DOHH2 (cell line): ENCODE measurements around the gene DHRS4.

ENCODE experiments used
- H3F3A ChIP-seq: fragments of 200-600 bp; sonication (generic), shearing (Covaris generic); 2 replicates; pipeline ENCODE4 v1.6.0; 2016; ENCODE audit warnings: antibody characterized with exemption, mild to moderate bottlenecking; ENCODE audit not compliant: control insufficient read depth, insufficient read depth
- H3K27ac ChIP-seq: fragments of 200-600 bp; sonication (generic); 2 replicates; pipeline ENCODE4 v1.5.1; 2014; ENCODE audit warnings: low read depth, mild to moderate bottlenecking, low read length, moderate library complexity
- H3K27me3 ChIP-seq: fragments of 200-600 bp; sonication (generic); 2 replicates; pipeline ENCODE4 v1.6.1; 2014; ENCODE audit warnings: mild to moderate bottlenecking, low read length, mixed read lengths; ENCODE audit not compliant: control insufficient read depth
- H3K36me3 ChIP-seq: fragments of 200-600 bp; sonication (generic); 2 replicates; pipeline ENCODE4 v1.6.1; 2014; ENCODE audit warnings: mild to moderate bottlenecking, low read length, moderate library complexity, mixed read lengths; ENCODE audit not compliant: control insufficient read depth
- H3K4me1 ChIP-seq: fragments of 200-600 bp; sonication (generic); 2 replicates; pipeline ENCODE4 v1.6.1; 2014; ENCODE audit warnings: mild to moderate bottlenecking, low read length, mixed read lengths; ENCODE audit not compliant: control insufficient read depth
- H3K4me2 ChIP-seq: fragments of 200-600 bp; sonication (generic); 2 replicates; pipeline ENCODE4 v1.6.0; 2014; ENCODE audit warnings: mild to moderate bottlenecking, low read length, moderate library complexity
- H3K4me3 ChIP-seq: fragments of 200-600 bp; sonication (generic); 2 replicates; pipeline ENCODE4 v1.5.1; 2014; ENCODE audit warnings: mild to moderate bottlenecking, low read length, mixed read lengths
- H3K79me2 ChIP-seq: fragments of 200-600 bp; sonication (generic); 2 replicates; pipeline ENCODE4 v1.6.1; 2014; ENCODE audit warnings: mild to moderate bottlenecking, low read length, mixed read lengths; ENCODE audit not compliant: control insufficient read depth
- H3K9me2 ChIP-seq: fragments of 200-600 bp; sonication (generic); replicated peaks from 2 replicates; pipeline ENCODE4 v1.6.1; 2014; ENCODE audit warnings: mild to moderate bottlenecking, low read length, mixed read lengths; ENCODE audit not compliant: control insufficient read depth
- H3K9me3 ChIP-seq: fragments of 200-600 bp; sonication (generic); 2 replicates; pipeline ENCODE4 v1.6.1; 2014; ENCODE audit warnings: antibody characterized with exemption, low read length, mixed read lengths; ENCODE audit not compliant: control insufficient read depth, insufficient read depth
- H4K20me1 ChIP-seq: fragments of 200-600 bp; sonication (generic); 2 replicates; pipeline ENCODE4 v1.6.0; 2014; ENCODE audit warnings: low read depth, mild to moderate bottlenecking, antibody characterized with exemption, low read length, moderate library complexity; ENCODE audit not compliant: control insufficient read depth, insufficient read depth
- EZH2phosphoT487 ChIP-seq: fragments of 200-600 bp; sonication (generic); IDR thresholded peaks from 2 replicates; pipeline ENCODE4 v1.6.1; 2017; ENCODE audit warnings: borderline replicate concordance, mild to moderate bottlenecking, antibody characterized with exemption, low read length, moderate library complexity, mixed read lengths
- TF ChIP-seq, protein P1 (sequence below): fragments of 200-600 bp; sonication (generic); IDR thresholded peaks from one replicate; pipeline ENCODE4 v1.5.1; 2014; ENCODE audit warnings: antibody characterized with exemption, mild to moderate bottlenecking, low read depth, low read length; ENCODE audit not compliant: poor library complexity, severe bottlenecking

DHRS4 gene

DNA sequence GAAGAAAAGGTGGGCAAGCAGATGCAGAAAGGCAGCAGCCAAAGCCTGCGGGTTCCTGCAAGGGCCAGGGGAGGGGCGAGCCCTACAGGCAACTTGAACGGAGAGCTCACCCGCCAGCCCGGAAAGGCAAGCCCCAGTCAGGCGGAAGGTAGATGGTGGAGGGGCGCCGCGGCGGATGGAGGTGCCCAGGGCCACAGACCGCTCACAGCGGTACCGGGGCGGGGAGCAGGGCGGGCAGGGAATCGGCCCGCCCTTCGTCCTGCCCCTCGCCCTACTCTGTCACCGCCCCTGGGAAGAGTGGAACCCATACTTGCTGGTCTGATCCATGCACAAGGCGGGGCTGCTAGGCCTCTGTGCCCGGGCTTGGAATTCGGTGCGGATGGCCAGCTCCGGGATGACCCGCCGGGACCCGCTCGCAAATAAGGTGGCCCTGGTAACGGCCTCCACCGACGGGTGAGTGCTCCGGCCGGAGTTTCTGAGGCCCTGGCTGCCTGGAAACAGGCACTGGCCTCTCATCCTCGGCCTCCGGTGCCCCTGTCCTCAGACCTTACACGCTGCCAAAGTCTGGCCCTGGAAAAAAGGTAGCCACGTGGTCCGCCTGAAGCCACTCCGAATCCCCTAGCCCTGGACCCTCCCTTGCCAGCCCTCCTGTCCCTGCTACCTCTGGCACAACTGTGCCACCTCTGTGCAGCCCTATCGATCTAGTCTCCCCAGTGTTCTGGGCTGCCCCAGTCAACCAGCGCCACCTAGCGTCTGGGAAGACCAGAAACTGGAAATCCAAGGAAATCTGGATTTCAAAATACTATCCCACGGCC lies at the start of gene DHRS4:
TSS of gene DHRS4 (plus strand) at position 307 of the 815 bp plus-strand sequence. CDS start at position 326, 19 bp downstream.
- H3K9me3 ChIP-seq, result peaks cover 13% of the 10 kb centered on the region
- H3K27me3 ChIP-seq, result no peaks in the 10 kb centered on the region
- no peaks in the 10 kb centered on the region for H3K9me2 ChIP-seq
- peak within 1 kb of the TSS; percentile 50 for H3K27ac ChIP-seq
- H3K4me2 ChIP-seq, result peak within 1 kb of the TSS; percentile 89
- H3F3A ChIP-seq, result no peaks in the 10 kb centered on the region
- H3K79me2 ChIP-seq, result peaks cover 32% of the 10 kb centered on the region
- TF ChIP-seq EZH2phosphoT487, result no peak
- TF ChIP-seq, protein P1, sequence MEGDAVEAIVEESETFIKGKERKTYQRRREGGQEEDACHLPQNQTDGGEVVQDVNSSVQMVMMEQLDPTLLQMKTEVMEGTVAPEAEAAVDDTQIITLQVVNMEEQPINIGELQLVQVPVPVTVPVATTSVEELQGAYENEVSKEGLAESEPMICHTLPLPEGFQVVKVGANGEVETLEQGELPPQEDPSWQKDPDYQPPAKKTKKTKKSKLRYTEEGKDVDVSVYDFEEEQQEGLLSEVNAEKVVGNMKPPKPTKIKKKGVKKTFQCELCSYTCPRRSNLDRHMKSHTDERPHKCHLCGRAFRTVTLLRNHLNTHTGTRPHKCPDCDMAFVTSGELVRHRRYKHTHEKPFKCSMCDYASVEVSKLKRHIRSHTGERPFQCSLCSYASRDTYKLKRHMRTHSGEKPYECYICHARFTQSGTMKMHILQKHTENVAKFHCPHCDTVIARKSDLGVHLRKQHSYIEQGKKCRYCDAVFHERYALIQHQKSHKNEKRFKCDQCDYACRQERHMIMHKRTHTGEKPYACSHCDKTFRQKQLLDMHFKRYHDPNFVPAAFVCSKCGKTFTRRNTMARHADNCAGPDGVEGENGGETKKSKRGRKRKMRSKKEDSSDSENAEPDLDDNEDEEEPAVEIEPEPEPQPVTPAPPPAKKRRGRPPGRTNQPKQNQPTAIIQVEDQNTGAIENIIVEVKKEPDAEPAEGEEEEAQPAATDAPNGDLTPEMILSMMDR, result peak; percentile 96
- H4K20me1 ChIP-seq, result no peaks in the 10 kb centered on the region
- peak within 1 kb of the TSS; percentile 99 for H3K4me3 ChIP-seq
- H3K4me1 ChIP-seq, result peaks cover 17% of the 10 kb centered on the region
- H3K36me3 ChIP-seq, result no peaks in the 10 kb centered on the region; the same call in none of the 2 replicates

DNA sequence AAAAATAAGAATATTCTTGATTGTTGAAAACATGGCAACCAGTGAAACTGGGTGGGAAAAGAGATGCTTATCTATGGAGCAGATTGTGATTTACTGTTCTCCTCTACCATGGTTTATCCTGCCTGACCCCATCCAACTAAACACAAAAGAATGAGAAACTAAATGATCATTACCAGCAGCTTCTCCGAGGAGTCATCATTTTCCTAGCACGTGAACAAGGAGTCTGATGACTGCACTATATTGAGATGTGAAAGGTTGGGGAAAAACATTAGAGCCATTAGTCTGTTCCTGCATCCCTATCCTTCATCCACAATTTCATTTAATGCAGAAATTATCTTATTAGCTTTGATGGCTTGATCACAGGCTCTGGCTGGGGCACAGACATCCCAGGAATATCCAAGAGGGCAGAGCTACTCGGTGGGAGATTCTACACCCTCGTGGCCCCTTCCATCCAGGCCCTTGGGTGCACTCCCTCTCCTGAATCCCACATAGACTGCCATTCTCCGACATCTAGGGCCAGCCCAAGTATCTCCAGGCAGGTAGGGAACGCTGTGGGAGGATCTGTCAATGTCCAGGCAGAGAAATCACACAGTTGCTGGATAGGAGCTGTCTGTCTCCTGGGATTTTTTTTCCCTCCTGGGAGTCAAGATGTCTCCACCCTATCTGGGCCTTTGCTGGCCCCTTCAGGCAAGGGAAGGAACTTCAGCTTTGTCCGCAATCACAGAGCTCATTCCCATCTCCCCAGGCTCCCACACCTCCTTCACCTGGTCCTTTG lies 43.3 kb upstream of the DHRS4 start:
- H3K9me3 ChIP-seq, result no peaks in the 10 kb centered on the region
- TF ChIP-seq, protein P1, result peak; percentile 74
- TF ChIP-seq EZH2phosphoT487, result no peak

DNA sequence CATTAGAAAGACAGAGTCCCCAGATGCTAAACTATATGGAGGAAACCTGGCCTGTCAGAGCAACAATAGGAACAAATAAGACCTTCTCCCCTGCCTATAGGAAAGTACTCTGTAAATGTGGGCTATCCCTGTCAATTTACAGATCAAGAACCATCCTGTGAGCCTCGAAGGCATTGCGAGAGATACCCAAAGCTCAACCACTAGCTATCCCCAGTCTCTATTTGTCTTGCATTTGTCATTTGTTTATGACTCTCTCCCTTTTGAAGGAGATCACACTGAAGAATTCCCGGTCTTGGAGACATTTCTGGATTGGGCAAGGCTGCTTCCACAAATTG lies 42.7 kb upstream of the DHRS4 start:
- TF ChIP-seq, protein P1, result no peak
- TF ChIP-seq EZH2phosphoT487, result no peak
- no peak overlapping the region for H3K4me2 ChIP-seq
- H3K4me1 ChIP-seq, result no peaks in the 10 kb centered on the region
- no peaks in the 10 kb centered on the region for H3K9me3 ChIP-seq
- no peak overlapping the region for H3K27ac ChIP-seq
- H3K9me2 ChIP-seq, result no peaks in the 10 kb centered on the region
- H3K36me3 ChIP-seq, result no peaks in the 10 kb centered on the region
- no peaks in the 10 kb centered on the region for H3F3A ChIP-seq
- H3K79me2 ChIP-seq, result no peaks in the 10 kb centered on the region
- peaks cover 11% of the 10 kb centered on the region; the same call in 1 of the 2 replicates for H3K27me3 ChIP-seq
- no peaks in the 10 kb centered on the region for H4K20me1 ChIP-seq
- no peak overlapping the region for H3K4me3 ChIP-seq

More for the DNA sequence above, 43.3 kb upstream of the DHRS4 start:
- Histone ChIP-seq H3K4me2 (no peak overlapping the region), H3K9me2 (no peaks in the 10 kb centered on the region), H3K27ac (no peak overlapping the region), H3K4me1 (no peaks in the 10 kb centered on the region), H3K36me3 (no peaks in the 10 kb centered on the region), H3K79me2 (no peaks in the 10 kb centered on the region), H3K4me3 (no peak overlapping the region), H3K27me3 (peaks cover 12% of the 10 kb centered on the region; the same call in 1 of the 2 replicates), H3F3A (no peaks in the 10 kb centered on the region), H4K20me1 (no peaks in the 10 kb centered on the region)
